Hematopoietic multipotent progenitor cell treated with erythropoietin and hydrocortisone succinate and interleukin-3 and kit ligand, for 17 days (in vitro differentiated cells): ENCODE data around the gene CACNA1B.
"Not testable (repeated sequence)": the region's sequence is repeated elsewhere in the genome, so short reads cannot be mapped to it uniquely, and the experiment has no call there.

Experiments
- DNase-seq: peaks from one replicate; pipeline ENCODE4 v3.0.0-alpha.2; 2015; ENCODE audit warnings: low spot score

Gene CACNA1B

DNA sequence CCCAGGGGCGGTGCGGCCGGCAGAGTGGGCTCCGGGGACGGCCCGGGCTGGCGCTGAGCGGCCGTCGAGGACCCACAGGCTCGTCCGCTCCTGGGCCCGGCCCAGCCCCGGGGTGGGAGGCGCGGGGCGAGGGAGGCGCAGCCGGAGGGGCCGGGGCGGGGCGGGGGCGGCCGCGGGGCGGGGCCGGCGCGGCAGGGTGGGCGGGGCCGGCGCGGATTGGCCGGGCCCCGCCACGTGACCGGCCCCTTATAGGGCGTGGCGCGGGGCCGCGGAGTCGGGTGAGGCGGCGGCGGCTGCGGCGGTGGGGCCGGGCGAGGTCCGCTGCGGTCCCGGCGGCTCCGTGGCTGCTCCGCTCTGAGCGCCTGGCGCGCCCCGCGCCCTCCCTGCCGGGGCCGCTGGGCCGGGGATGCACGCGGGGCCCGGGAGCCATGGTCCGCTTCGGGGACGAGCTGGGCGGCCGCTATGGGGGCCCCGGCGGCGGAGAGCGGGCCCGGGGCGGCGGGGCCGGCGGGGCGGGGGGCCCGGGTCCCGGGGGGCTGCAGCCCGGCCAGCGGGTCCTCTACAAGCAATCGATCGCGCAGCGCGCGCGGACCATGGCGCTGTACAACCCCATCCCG, at the start of gene CACNA1B:
TSS of gene CACNA1B (plus strand) at position 277 of the 617 bp plus-strand sequence. CDS start at position 429, 152 bp downstream.
- not testable (repeated sequence) for DNase-seq

- no peak for DNase-seq
Observed at GRCh38 chr9:137827908-137828526, 49.6 kb upstream of the CACNA1B start.

GRCh38 chr9:137828527-137829259, 48.9 kb upstream of the CACNA1B start:
- no peak for DNase-seq

DNA sequence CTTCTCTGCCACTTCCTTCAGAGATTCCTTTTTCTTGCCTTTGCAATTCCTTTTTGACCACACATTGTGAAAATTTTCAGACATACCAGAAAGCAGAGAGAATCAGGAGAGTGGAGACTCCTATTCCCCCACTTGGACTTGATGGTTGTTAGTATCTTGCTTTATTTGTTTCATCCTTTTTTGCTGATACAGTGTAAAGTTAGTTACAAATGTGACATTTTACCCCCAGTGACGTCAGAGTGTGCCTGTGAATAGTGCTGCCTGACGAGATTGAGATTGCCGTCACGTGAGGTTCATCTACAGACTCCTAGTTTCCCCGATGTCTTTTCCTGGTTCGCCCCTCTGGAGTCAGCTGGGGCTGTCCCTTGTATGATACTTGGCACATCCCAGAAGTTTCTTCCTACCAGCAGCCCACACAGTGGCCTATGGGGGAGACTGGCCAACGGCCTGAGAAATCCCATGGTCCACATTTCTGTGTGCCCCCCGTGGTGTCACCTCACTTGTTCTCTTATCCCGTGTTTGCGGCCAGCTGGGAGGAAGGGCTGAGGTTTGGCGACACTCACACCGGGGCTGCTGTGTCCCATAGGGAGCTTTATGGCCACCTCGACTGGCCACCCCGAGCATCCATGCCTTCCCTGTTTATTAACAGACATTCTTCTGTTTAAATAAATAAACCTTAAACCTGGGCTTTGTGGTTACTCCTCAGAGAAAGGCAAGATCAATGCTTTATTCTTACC, 48.2 kb upstream of the CACNA1B start:
- no peak for DNase-seq

- DNase-seq: no peak
Observed at GRCh38 chr9:137832191-137832700, 45.3 kb upstream of the CACNA1B start.

DNA sequence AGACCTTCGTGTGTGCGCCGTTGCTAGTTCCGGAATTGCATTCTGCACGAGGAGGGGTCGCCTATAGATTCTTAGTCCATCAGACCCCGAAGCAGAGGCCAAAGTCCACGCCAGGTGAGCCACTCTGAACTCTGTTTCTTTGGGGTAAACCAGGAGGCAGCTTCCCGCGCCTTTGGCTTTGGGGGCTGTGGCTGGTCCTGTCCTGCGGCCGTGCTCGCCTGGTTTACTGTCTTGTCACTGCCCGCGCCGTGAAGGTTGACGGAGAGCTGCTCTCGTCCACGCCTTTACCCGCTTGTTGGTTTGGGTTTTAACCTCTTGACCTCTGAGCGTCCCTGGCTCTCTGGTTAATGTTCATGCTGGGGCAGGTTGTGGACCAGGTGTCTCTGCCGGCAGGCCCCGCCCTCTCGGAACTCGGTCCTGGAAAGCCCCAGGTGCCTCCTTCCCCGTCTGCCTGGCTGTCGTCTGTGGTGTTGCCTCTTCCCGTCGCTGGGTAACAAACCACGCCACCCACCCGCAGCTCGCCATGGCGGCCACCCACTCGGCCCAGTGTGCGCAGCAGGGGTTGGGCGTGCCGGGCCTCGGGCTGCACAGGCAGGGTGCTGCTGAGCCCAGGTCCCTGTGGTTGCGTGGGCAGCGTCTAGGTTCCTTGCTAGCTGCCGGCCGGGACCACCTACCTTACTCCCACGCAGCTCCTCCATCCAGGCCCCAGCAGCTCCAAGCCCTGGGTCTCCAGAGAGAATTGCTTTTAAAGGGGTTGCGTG, 44.6 kb upstream of the CACNA1B start:
- no peak for DNase-seq

GRCh38 chr9:137833721-137834613, 43.6 kb upstream of the CACNA1B start:
- no peak for DNase-seq

DNA sequence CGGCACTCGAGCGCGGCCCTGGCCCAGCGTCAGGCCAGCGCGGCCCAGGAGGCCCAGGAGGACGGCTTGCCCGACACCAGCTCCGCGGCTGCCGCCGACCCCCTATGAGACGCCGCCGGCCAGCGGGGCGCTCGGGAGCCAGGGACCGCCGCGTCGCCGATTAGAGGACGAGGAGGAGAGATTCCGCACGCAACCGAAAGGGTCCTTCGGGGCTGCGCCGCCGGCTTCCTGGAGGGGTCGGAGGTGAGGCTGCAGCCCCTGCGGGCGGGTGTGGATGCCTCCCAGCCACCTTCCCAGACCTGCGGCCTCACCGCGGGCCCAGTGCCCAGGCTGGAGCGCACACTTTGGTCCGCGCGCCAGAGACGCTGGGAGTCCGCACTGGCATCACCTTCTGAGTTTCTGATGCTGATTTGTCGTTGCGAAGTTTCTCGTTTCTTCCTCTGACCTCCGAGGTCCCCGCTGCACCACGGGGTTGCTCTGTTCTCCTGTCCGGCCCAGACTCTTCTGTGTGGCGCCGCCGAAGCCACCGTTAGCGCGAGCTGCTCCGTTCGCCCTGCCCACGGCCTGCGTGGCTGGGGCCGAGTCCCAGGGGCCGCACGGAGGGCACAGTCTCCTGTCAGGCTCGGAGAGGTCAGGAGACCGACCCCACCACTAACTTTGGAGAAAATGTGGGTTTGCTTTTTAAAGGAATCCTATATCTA, 42.6 kb upstream of the CACNA1B start:
- no peak for DNase-seq

- DNase-seq: no peak
Observed at GRCh38 chr9:137836151-137836830, 41.3 kb upstream of the CACNA1B start.

GRCh38 chr9:137836831-137837241, 40.7 kb upstream of the CACNA1B start:
- DNase-seq: no peak

DNA sequence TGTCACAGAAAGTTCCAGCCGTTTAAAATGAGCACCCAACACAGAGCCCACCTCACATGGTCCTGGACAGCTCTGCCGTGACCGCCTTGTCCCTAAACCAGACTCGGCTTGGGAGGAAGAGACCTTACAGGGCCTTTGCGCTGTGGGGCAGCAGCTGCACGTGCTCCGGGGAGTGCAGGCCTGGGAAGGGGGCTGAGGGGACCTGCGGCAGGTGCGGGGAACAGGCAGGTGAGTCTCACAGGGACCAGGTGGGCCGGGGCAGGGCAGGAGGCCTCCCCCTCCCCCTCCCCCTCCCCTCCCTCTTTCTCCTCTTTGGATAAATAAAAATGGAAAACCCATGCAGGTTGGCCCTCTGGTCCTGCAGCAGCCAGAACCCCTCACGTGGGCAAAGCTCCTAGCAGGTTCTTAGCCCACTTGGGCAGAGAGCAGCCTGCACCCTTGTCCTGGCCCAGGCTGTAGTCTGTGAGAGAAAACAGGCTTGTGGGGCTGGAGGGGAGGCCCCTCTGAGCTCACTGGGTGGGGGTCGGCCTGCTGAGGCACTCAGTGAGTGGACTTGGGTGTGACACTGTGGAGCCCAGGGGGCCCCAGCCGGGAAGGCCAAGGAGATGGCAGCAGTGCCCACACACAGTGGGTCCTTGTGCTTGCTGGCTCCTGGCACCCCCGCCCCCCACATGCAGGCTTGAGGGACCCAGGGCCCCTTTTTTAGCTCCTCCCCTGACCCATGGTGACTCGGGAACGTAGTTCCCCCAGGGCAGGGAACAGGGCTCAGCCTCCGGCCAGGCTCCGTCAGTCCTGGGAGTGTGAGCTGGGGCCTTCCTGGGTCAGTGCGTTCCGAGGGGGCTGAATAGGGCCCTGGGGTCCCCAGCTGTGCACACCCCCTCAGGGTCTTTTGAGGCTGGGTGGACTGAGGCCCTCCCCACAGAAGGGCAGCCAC, 40.0 kb upstream of the CACNA1B start:
- DNase-seq: no peak

GRCh38 chr9:137838576-137838975, 39.0 kb upstream of the CACNA1B start:
- no peak for DNase-seq

GRCh38 chr9:137843355-137843754, 34.2 kb upstream of the CACNA1B start:
- DNase-seq: no peak

- DNase-seq: no peak
Observed at GRCh38 chr9:137851516-137852267, 25.9 kb upstream of the CACNA1B start.

DNA sequence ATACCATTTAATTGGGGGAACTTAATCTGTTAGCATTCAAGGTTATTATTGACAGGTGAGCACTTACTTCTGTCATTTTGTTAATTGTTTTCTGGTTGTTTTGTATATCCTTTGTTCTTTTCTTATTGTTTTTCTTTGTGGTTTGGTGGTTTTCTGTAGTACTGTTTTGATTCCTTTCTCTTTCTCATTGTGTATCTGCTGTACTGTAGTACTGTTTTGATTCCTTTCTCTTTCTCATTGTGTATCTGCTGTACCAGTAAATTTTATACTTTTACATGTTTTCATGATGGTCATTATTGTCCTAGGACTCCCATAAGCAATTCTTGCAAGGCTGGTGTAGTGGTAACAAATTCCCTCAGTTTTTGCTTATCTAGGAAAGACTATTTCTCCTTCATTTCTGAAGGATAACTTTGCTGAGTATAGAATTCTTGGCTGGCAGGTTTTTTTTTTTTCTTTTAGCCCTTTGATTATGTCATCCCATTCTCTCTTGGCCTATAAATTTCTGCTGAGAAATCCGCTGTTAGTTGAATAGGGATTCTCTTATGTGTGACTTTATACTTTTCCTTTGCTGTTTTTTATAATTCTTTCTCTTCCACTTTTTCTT, 24.1 kb upstream of the CACNA1B start:
- DNase-seq: no peak

DNA sequence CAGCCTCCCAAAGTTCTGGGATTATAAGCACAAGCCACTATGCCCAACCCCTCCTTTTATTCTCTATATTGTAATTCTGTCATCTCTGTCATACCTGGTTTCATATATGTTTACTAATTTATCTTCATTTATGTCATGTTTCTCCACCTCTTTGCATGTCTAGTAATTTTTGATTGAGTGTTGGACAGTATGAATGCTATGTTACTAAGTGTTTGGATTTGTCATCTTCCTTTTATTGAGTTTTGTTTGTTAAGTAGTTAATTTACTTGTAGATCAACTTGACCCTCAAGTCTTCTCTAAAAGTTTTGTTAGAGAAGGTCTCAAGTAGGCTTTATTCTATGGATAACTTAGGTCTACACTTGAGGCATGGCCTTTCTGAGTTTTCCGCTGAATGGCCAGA, 17.2 kb upstream of the CACNA1B start:
- DNase-seq: no peak

GRCh38 chr9:137865581-137866145, 11.9 kb upstream of the CACNA1B start:
- no peak for DNase-seq
